Cardiac muscle cell (in vitro differentiated cells and primary cell): ENCODE data around the gene DCLK1. TPM values are rescaled to one million over a fixed set of nuclear protein-coding genes. Genes with fewer than 3 reads are reported as not detected.

Experiments used
- DNase-seq, 2 donors: peaks; one replicate each; pipeline versions ENCODE4 v3.0.0 to v3.0.0-alpha.2; 2010 to 2017; ENCODE audit warnings: low read depth in 1 of 2, low spot score in 1 of 2
- H3K27ac ChIP-seq: fragments of 200-600 bp; sonication (generic); 2 replicates; pipeline ENCODE4 v1.5.1; 2016
- H3K27me3 ChIP-seq: fragments of 200-600 bp; sonication (generic); 2 replicates; pipeline ENCODE4 v1.6.0; 2016; ENCODE audit warnings: control low read depth
- H3K36me3 ChIP-seq: fragments of 200-600 bp; sonication (generic); 2 replicates; pipeline ENCODE4 v1.5.1; 2016; ENCODE audit warnings: control low read depth
- H3K4me1 ChIP-seq: fragments of 200-600 bp; sonication (generic); 2 replicates; pipeline ENCODE4 v1.8.1; 2017; ENCODE audit warnings: low read depth, mild to moderate bottlenecking, mixed run types
- H3K4me3 ChIP-seq: fragments of 200-600 bp; sonication (generic); 2 replicates; pipeline ENCODE4 v1.5.1; 2016; ENCODE audit warnings: mild to moderate bottlenecking
- H3K9me3 ChIP-seq: fragments of 200-600 bp; sonication (generic); 2 replicates; pipeline ENCODE4 v1.5.1; 2017; ENCODE audit warnings: low read depth, mild to moderate bottlenecking, control low read depth
- polyA plus RNA-seq: library from polyadenylated mRNA; unstranded; fragments of >200 nt; fragmentation: Nextera tagmentation; extraction: Ambion mirVana; gene quantifications from 2 replicates; pipeline ENCODE4 v1.2.1, GENCODE V29; 2016
- total RNA-seq: library from RNA; depleted of rRNA; stranded (reverse); fragments of >200 nt; gene quantifications from 2 replicates; pipeline ENCODE4 v1.2.3, GENCODE V29; 2016
- TF ChIP-seq, protein P1 (sequence below): IDR thresholded peaks from 2 replicates; pipeline ENCODE4 v1.5.1; 2012; ENCODE audit warnings: low read depth, mild to moderate bottlenecking, low read length

Gene DCLK1
- total and polyA plus RNA-seq, 2 experiments from 2014 or later = 0.09 TPM; not detected in 1

DNA sequence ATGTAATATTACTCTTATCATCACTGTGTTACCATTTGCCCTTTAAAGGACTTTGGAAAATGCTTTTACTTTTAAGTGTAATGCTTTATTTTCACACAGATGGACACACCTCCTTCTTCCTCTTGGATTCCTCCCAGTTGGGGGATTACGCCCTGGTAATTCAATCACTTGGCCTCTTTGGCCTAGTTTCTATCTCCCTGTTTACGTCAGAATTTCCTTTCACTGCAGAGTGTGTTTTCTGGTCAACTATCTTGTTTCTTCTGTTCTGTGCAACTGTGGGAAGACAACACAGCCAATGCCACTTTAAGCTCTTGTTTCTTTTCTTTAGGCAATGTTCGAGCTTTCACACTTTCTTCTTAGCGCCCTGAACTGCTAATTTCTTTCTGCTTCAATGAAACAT, 397.4 kb downstream of the DCLK1 start:
- Histone ChIP-seq H3K36me3 (no peaks in the 10 kb centered on the region), H3K27me3 (no peaks in the 10 kb centered on the region), H3K27ac (no peak overlapping the region), H3K4me1 (no peaks in the 10 kb centered on the region), H3K9me3 (no peaks in the 10 kb centered on the region), H3K4me3 (no peak overlapping the region)
- peak in 1 of 2 donors; percentile 80 for DNase-seq
- TF ChIP-seq, protein P1, sequence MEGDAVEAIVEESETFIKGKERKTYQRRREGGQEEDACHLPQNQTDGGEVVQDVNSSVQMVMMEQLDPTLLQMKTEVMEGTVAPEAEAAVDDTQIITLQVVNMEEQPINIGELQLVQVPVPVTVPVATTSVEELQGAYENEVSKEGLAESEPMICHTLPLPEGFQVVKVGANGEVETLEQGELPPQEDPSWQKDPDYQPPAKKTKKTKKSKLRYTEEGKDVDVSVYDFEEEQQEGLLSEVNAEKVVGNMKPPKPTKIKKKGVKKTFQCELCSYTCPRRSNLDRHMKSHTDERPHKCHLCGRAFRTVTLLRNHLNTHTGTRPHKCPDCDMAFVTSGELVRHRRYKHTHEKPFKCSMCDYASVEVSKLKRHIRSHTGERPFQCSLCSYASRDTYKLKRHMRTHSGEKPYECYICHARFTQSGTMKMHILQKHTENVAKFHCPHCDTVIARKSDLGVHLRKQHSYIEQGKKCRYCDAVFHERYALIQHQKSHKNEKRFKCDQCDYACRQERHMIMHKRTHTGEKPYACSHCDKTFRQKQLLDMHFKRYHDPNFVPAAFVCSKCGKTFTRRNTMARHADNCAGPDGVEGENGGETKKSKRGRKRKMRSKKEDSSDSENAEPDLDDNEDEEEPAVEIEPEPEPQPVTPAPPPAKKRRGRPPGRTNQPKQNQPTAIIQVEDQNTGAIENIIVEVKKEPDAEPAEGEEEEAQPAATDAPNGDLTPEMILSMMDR = no peak

DNA sequence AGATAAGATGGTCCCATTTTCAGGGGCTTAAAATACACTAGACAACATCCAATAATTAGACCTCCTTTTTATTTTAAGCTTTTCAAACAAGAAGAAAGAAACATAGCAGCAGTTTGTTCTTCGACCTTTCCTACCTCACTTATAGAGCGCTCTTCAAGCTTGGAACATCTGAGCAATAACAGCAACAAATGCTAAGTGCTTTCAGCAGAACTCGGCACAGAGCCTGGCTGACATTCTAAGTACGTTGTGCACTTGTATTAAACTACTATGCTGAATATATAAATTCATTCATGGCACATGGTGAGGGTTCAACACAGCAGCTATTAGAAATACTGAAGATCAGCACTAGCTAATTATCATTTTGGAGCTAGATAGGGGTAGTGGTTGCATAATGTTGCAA, 398.6 kb downstream of the DCLK1 start:
- Histone ChIP-seq H3K36me3 (no peaks in the 10 kb centered on the region), H3K27ac (no peak overlapping the region), H3K4me1 (no peaks in the 10 kb centered on the region), H3K9me3 (no peaks in the 10 kb centered on the region), H3K27me3 (no peaks in the 10 kb centered on the region), H3K4me3 (no peak overlapping the region)
- TF ChIP-seq, protein P1 = no peak
- DNase-seq = no peak

- no peak overlapping the region for H3K4me3 ChIP-seq
- no peaks in the 10 kb centered on the region for H3K36me3 ChIP-seq
- H3K27me3 ChIP-seq = no peaks in the 10 kb centered on the region
- no peaks in the 10 kb centered on the region for H3K4me1 ChIP-seq
- no peak overlapping the region for H3K27ac ChIP-seq
- H3K9me3 ChIP-seq = no peaks in the 10 kb centered on the region
- no peak for DNase-seq
- TF ChIP-seq, protein P1 = no peak
Measured at GRCh38 chr13:35731471-35731870, 399.7 kb downstream of the DCLK1 start.

GRCh38 chr13:35729926-35730627, 401.1 kb downstream of the DCLK1 start:
- DNase-seq = no peak
- no peak overlapping the region for H3K27ac ChIP-seq
- TF ChIP-seq, protein P1 = no peak

GRCh38 chr13:35727881-35728280, 403.3 kb downstream of the DCLK1 start:
- Histone ChIP-seq H3K9me3 (no peaks in the 10 kb centered on the region), H3K36me3 (no peaks in the 10 kb centered on the region), H3K27ac (no peak overlapping the region), H3K27me3 (no peaks in the 10 kb centered on the region), H3K4me3 (no peak overlapping the region), H3K4me1 (no peaks in the 10 kb centered on the region)
- DNase-seq = peak in 1 of 2 donors; percentile 19
- TF ChIP-seq, protein P1 = no peak

More at GRCh38 chr13:35729926-35730627, 401.1 kb downstream of the DCLK1 start:
- H3K4me3 ChIP-seq = no peak overlapping the region
- no peaks in the 10 kb centered on the region for H3K27me3 ChIP-seq
- no peaks in the 10 kb centered on the region for H3K4me1 ChIP-seq
- H3K36me3 ChIP-seq = no peaks in the 10 kb centered on the region
- no peaks in the 10 kb centered on the region for H3K9me3 ChIP-seq
